ENCODE measurements around the gene CACNB4. TPM values are rescaled to one million over a fixed set of nuclear protein-coding genes. Genes with fewer than 3 reads are reported as not detected.
"Not testable (repeated sequence)": the region's sequence is repeated elsewhere in the genome, so short reads cannot be mapped to it uniquely, and the experiment has no call there.

Gene CACNB4
- total RNA-seq, 1 donor from 2014 or later = 5.1 TPM

GRCh38 chr2:152034257-152034801, 64.5 kb downstream of the CACNB4 start:
- no peak for DNase-seq
- Mint-ChIP-seq H3K4me1 (ENCODE audit: low read depth, unreplicated experiment) (peaks cover 19% of the 10 kb centered on the region), H3K9me3 (ENCODE audit: unreplicated experiment) (peaks cover 3% of the 10 kb centered on the region), H3K27ac (ENCODE audit: unreplicated experiment) (no peak overlapping the region), H3K36me3 (ENCODE audit: unreplicated experiment) (no peaks in the 10 kb centered on the region), H3K27me3 (ENCODE audit: unreplicated experiment) (no peaks in the 10 kb centered on the region), H3K4me3 (ENCODE audit: unreplicated experiment) (no peak overlapping the region)
- TF ChIP-seq CTCF (IDR thresholded peaks at IDR 0.05; ENCODE audit: partially characterized antibody, unreplicated experiment) = no peak

- H3K9me3 Mint-ChIP-seq (ENCODE audit: unreplicated experiment) = peaks cover 3% of the 10 kb centered on the region
- H3K4me1 Mint-ChIP-seq (ENCODE audit: low read depth, unreplicated experiment) = peaks cover 15% of the 10 kb centered on the region
- TF ChIP-seq CTCF (IDR thresholded peaks at IDR 0.05; ENCODE audit: partially characterized antibody, unreplicated experiment) = no peak
- H3K4me3 Mint-ChIP-seq (ENCODE audit: unreplicated experiment) = no peak overlapping the region
- H3K36me3 Mint-ChIP-seq (ENCODE audit: unreplicated experiment) = no peaks in the 10 kb centered on the region
- no peak overlapping the region for H3K27ac Mint-ChIP-seq (ENCODE audit: unreplicated experiment)
- DNase-seq = no peak
- H3K27me3 Mint-ChIP-seq (ENCODE audit: unreplicated experiment) = no peaks in the 10 kb centered on the region
Measured at GRCh38 chr2:152033011-152033925, 65.6 kb downstream of the CACNB4 start.

- Mint-ChIP-seq H3K27ac (ENCODE audit: unreplicated experiment) (no peak overlapping the region), H3K4me1 (ENCODE audit: low read depth, unreplicated experiment) (peaks cover 3% of the 10 kb centered on the region), H3K36me3 (ENCODE audit: unreplicated experiment) (no peaks in the 10 kb centered on the region), H3K27me3 (ENCODE audit: unreplicated experiment) (no peaks in the 10 kb centered on the region), H3K4me3 (ENCODE audit: unreplicated experiment) (no peak overlapping the region), H3K9me3 (ENCODE audit: unreplicated experiment) (peaks cover 3% of the 10 kb centered on the region)
- DNase-seq = no peak
- TF ChIP-seq CTCF (IDR thresholded peaks at IDR 0.05; ENCODE audit: partially characterized antibody, unreplicated experiment) = no peak
Measured at GRCh38 chr2:152031747-152032306, 67.0 kb downstream of the CACNB4 start.

GRCh38 chr2:152030596-152031328, 68.1 kb downstream of the CACNB4 start:
- H3K27me3 Mint-ChIP-seq (ENCODE audit: unreplicated experiment); H3K4me3 Mint-ChIP-seq (ENCODE audit: unreplicated experiment); DNase-seq; H3K4me1 Mint-ChIP-seq (ENCODE audit: low read depth, unreplicated experiment); H3K9me3 Mint-ChIP-seq (ENCODE audit: unreplicated experiment); H3K36me3 Mint-ChIP-seq (ENCODE audit: unreplicated experiment); H3K27ac Mint-ChIP-seq (ENCODE audit: unreplicated experiment): not testable (repeated sequence)

- H3K27me3 Mint-ChIP-seq (ENCODE audit: unreplicated experiment) = no peaks in the 10 kb centered on the region
- peaks cover 2% of the 10 kb centered on the region for H3K4me1 Mint-ChIP-seq (ENCODE audit: low read depth, unreplicated experiment)
- no peaks in the 10 kb centered on the region for H3K36me3 Mint-ChIP-seq (ENCODE audit: unreplicated experiment)
- H3K4me3 Mint-ChIP-seq (ENCODE audit: unreplicated experiment) = no peak overlapping the region
- no peak for TF ChIP-seq CTCF (IDR thresholded peaks at IDR 0.05; ENCODE audit: partially characterized antibody, unreplicated experiment)
- no peak for DNase-seq
- H3K27ac Mint-ChIP-seq (ENCODE audit: unreplicated experiment) = no peak overlapping the region
- peaks cover 3% of the 10 kb centered on the region for H3K9me3 Mint-ChIP-seq (ENCODE audit: unreplicated experiment)
Measured at GRCh38 chr2:152028182-152028862, 70.5 kb downstream of the CACNB4 start.
